Tongue (tissue), 2 donors: ENCODE measurements around the gene LSM14B. TPM values are rescaled to one million over a fixed set of nuclear protein-coding genes. Genes with fewer than 3 reads are reported as not detected.
A peak's percentile ranks its signal among the peaks of the same experiment; 100 is the strongest.
"Not testable (repeated sequence)": the region's sequence is repeated elsewhere in the genome, so short reads cannot be mapped to it uniquely, and the experiment has no call there.

Experiments
- DNase-seq: peaks from one replicate; pipeline ENCODE4 v3.0.0-alpha.2; 2015
- total RNA-seq: library from RNA; depleted of rRNA; stranded (reverse); fragments of >200 nt; gene quantifications from one replicate; pipeline ENCODE4 v1.2.3, GENCODE V29; 2014

LSM14B gene
- total RNA-seq, 1 donor from 2014 or later, result 82.9 TPM

GRCh38 chr20:62147528-62147927 lies 25.3 kb downstream of the LSM14B start:
- no peak for DNase-seq

- DNase-seq, result not testable (repeated sequence)
These were observed 26.1 kb downstream of the LSM14B start for GRCh38 chr20:62148383-62148782.

- no peak for DNase-seq
These were observed 26.6 kb downstream of the LSM14B start for GRCh38 chr20:62148908-62149314.

DNA sequence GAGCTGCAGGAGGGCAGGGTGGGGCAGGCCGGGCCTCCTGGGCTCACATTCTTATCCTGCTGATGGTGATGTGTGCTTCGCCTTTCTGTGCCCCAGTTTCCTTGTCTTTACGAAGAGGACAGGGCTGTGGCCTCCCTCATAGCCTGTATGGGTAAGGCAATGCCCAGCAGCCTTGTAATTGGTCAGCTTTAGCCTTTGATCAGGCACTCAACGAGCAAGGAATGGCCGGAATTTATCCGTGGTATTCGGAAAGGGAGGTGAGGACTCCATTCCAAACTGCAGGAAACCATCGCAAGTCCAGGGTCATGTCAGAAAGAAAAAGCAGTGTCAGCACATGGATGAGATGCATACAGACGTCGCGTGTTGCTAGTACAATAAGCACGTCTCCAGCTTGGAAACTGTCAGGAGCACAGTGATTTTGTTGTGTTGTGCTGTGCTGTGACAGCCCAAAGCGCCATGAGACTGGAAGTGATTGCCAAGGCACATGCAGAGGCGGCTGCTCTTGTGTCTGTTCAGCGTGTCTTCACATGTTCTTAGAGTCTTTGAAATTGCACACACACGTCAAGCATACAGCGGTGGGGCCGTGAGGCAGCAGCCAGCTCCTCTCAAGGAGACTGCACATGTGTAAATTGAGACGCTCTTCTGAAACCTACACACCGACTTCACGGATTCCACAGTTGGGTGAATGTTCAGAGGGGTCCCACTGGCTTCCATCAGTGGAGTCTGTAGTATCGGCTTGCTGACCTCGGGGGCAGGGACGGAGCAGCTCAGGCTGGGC lies 27.4 kb downstream of the LSM14B start:
- peak; percentile 65 for DNase-seq

DNA sequence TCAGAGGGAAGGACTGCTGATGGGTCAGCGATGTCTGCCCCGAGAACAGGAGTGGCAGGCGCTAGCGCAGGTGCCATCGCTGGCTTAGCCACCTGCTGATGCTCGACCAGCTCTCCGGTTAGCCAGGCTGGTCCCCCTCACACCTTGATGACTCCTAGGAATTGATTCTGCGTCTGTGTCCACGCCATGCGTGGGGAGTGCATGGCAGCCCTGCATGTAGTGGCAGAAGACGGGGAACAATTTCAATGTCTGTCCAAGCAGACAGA lies 28.0 kb downstream of the LSM14B start:
- no peak for DNase-seq

DNA sequence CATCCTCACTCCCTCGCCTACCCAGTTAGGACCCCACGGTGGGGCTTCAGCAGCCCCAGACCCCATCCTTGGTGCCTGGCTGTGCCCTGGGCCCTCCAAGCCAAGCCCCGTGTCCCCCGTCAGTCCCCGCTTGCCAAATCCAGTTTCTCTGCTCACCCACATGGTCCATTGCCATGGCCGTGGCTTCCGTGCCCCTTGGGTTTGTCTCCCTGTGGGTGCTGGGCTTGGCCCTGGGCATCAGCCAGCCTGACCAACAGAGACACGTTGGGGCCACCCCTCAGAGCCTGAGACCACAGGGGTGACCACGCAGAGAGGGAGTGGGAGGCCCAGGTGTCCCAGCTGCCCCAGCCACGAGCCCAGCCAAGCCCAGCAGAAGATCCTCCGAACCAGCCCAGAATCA lies 28.9 kb downstream of the LSM14B start:
- DNase-seq, result no peak

DNA sequence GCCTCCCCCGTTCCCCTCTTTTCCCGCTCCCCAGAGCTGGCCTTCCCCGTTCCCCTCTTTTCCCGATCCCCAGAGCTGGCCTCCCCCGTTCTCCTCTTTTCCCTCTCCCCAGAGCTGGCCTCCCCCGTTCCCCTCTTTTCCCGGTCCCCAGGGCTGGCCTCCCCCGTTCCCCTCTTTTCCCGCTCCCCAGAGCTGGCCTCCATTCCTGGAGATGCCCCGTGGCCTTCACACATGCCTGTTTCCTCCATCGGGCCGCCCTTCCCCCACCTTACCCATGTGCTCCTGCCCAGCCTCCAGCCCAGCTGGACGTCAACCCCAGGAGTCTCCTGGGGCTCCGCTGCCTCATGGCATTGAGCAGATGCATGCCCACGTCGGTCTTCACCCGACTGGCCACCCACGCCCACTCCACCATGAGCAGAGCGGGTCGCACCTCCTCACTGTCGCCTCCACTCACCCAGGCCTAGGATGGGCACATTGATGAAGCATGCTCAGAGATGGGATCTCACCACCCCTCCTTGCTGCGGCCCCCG lies 29.6 kb downstream of the LSM14B start:
- DNase-seq, result no peak

- DNase-seq, result no peak
These were observed 33.4 kb downstream of the LSM14B start for GRCh38 chr20:62155428-62156253.

- no peak for DNase-seq
These were observed 33.9 kb downstream of the LSM14B start for GRCh38 chr20:62156254-62156556.

- peak; percentile 87 for DNase-seq
These were observed 34.5 kb downstream of the LSM14B start for GRCh38 chr20:62156592-62157386.

DNA sequence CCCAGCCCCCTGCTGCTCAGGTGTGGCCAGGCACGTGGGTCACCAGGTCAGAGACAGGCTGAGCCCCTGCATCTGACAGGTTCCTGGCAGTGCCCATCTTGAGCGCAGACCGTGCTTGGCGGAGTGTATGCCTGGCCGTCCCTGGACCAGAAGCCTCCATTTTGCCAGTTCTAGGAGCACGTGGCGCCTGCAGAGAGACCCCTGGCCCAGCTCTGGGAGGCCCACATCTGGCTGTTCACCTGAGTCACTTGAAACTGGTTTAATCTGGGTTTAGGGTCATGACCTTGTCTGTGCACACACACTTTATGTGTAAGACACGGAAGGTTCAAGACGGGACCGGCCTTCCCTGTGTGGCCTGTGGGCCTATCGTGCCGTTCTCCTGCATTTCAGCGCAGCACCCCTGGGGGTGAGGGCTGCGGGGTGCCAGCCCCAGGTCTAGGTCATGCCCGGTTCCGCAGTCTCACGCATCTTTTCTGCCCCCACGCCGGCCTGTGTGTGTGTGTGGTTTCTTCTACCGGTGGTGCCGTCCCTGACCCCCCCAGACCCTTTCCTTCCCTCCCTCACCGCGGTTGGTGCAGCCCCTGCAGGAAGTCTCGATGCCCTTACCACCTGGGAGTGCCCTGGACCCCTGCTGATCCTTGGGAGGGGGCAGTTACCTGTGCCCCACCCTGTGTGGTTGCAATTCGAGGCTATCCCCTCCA lies 35.3 kb downstream of the LSM14B start:
- no peak for DNase-seq

GRCh38 chr20:62158088-62158400 lies 35.8 kb downstream of the LSM14B start:
- no peak for DNase-seq

DNA sequence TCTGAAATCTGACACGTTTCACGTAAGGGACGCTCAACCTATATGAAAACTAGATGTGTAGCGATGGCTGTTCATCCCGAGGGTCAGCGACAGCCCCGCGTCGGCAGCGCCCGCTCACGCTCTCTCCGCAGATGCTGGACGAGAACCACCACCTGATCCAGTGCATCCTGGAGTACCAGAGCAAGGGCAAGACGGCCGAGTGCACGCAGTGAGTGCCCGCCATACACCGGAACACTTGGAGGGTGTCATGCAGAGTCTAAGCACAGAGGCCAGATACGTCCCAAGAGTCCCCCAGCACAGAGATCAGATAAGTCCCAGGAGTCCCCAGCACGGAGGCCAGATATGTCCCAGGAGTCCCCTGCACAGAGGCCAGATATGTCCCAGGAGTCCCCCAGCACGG lies 36.3 kb downstream of the LSM14B start:
- DNase-seq, result no peak

DNA sequence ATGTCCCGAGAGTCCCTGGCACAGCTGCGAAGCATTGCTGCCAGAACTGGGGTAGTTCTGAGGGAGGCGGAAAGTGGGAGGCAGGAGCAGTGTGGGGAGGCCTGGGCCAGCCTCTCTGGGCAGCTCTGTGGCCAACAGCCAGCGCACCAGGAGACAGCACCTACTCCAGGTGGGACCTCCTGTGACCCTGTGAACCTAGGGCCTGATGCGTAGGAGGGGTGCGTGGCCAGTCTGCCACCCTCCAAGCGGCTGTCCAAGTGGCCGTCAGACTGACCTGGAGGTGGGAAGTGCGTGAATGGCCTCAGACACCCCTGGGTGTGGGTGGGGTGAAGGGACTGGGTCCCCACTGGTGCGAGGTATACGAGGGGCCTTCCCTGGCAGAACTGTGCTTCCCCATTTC lies 36.8 kb downstream of the LSM14B start:
- no peak for DNase-seq

DNA sequence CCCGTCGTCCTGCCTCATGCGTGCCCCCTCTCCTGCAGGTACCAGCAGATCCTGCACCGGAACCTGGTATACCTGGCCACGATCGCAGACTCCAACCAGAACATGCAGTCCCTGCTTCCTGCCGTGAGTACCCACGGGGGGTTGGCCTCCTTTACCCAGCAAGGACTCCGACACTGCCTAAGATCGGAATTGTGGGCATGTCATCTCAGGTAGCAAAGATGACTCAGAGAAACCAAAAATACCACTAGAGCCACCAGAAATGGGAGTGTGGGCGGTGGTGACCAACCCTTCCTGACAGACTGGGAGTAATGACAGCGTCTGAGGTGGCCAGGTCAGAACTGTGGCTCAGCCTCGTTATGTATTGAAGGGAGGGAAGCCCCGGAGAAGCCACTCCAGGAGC lies 37.6 kb downstream of the LSM14B start:
- DNase-seq, result no peak

DNA sequence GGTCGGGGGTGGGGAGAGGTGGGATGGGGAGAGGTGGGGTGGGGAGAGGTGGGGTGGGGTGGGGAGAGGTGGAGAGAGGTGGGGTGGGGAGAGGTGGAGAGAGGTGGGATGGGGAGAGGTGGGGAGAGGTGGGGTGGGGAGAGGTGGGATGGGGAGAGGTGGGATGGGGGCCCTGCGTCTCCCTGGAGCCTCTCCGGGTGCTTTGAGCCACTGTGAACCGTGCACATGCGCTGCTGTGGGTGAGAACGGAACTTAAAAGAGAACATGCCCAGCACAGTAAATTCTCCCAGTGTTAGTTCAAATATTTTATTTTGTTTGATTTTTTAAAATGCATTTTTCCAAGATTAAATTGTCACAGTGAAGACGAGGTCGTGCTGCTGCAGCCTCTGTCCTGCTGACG lies 38.0 kb downstream of the LSM14B start:
- DNase-seq, result no peak

DNA sequence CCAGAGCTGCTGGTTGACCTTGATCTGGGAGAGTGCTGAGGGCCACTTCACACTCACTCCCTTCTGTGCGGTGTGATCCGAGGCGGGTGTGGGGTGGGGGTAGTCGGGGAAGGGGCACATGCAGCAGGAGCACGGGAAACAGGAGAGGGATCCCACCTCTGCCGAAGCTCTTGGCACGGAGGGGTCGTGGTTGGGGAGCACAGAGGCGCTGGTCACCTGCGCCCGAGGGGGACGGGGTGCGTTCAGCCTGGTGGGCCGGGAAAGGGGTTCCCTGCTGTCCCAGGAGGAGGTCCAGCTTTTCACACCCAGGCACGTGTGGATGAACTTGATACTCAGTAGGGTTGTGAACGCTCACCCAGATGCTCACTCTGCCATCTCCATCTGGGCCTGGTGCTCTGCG lies 38.6 kb downstream of the LSM14B start:
- no peak for DNase-seq

DNA sequence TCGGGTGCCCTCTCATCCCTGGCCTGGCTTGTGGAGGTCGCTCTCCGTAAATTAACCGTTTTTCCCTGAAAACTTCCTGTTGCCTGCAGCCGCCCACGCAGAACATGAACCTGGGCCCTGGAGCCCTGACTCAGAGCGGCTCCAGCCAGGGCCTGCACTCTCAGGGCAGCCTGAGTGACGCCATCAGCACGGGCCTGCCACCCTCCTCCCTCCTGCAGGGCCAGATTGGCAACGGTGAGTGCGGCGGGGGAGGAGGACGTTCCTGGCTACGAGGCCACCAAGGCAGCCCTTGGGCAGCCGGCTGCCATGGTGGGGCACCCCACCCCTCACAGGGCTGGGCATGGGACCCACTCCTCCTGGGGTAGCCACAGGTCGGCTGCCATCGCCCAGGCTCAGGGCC lies 39.1 kb downstream of the LSM14B start:
- no peak for DNase-seq

- no peak for DNase-seq
These were observed 40.6 kb downstream of the LSM14B start for GRCh38 chr20:62162765-62163484.

- DNase-seq, result no peak
These were observed 41.2 kb downstream of the LSM14B start for GRCh38 chr20:62163485-62163865.

DNA sequence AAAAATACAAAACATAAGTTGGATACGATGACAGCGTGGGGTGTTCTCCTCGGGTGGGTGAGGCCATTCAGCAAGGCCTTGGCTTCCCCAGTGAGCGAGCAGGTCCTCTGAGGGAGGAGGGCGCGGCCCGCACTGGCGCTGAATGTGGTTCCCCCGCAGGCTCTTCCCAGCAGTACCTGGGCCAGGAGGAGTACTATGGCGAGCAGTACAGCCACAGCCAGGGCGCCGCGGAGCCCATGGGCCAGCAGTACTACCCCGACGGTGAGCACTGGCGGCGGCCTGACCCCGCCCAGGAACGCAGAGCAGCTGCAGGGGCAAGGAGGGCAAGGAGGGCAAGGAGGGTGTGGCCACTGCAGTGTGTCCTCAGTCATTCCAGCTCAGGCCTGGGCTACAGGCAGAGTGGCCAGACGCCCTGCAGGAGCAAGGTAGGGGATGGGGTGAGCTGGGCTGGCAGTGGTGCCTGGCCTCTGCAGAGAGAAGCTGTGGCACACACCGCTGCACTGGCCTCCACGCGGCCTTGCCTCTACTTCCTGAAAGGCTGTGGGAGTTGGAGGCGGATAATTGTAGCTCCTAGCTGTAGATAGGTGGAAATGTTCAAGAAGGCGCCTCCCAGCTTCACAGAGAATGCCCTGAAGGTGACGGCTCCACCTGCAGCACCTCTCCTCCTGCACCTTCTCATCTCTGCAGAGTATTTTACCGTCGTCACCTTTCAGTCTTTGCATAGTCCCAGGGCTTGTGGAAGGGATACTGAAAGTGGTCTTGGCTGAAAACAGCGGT lies 41.9 kb downstream of the LSM14B start:
- DNase-seq, result no peak
